Colonic mucosa (tissue), 4 donors: Measurements from ENCODE around the gene ITGA11. TPM values are rescaled to one million over a fixed set of nuclear protein-coding genes. Genes with fewer than 3 reads are reported as not detected.

Source experiments
- DNase-seq: peaks from one replicate; pipeline ENCODE4 v3.0.0-alpha.2; 2020
- H3K27ac ChIP-seq: fragments of 200-600 bp; one replicate; pipeline ENCODE4 v1.8.0; 2021
- H3K27me3 ChIP-seq: fragments of 200-600 bp; one replicate; pipeline ENCODE4 v1.8.0; 2021
- H3K36me3 ChIP-seq: fragments of 200-600 bp; one replicate; pipeline ENCODE4 v1.8.0; 2021
- H3K4me1 ChIP-seq: fragments of 200-600 bp; one replicate; pipeline ENCODE4 v1.8.0; 2021; ENCODE audit warnings: mild to moderate bottlenecking
- H3K4me3 ChIP-seq: fragments of 200-600 bp; one replicate; pipeline ENCODE4 v1.8.0; 2021
- H3K9ac ChIP-seq, 2 donors: one replicate each; pipeline ENCODE4 v1.7.0; 2013; ENCODE audit warnings: control low read depth in 2 of 2, low read depth in 2 of 2, low read length in 2 of 2
- H3K9me3 ChIP-seq: fragments of 200-600 bp; one replicate; pipeline ENCODE4 v1.8.0; 2021
- intact Hi-C: fragments of 100-400 bp; cut with DNase I; formaldehyde crosslinking; loops from one replicate; pipeline ENCODE4 v1.14.1; 2022
- total RNA-seq, 2 donors: library from RNA; stranded (reverse); fragmentation: NEBNext Ultra II Directional in 1 of 2; extraction: Animal tissue kit (Norgen Biotek cat#: 25700) in 1 of 2; gene quantifications; one replicate each; pipeline ENCODE4 v1.2.1, GENCODE V29; 2021
- TF ChIP-seq, protein P1 (sequence below): fragments of 200-600 bp; IDR thresholded peaks from one replicate; pipeline ENCODE4 v1.8.0; 2022; ENCODE audit warnings: antibody characterized with exemption, mild to moderate bottlenecking
- donor health status: healthy.
- donor health status: DM: no; HTN: no; CAD: no.
- donor health status: DM: no; HTN: no; CAD: no.

Gene ITGA11
- total RNA-seq, 2 donors from 2014 or later = 2.4 to 4.1 TPM

DNA sequence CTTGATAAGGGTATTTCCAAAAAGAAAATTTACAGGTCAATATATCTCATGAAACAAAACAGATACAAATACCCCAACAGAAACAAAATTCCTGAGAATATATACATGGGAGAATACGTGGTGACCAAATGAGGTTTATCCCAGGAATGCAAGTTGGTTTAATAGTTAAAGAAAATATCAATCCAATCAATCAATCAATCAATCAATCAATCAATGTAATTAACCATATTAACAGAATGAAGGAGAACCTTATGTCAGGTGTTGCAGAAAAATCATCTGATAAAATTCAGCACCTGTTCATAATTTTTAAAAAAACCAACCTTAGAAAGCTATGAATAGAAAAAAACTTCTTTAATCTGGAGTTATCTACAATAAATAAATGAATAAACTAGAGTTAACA is 35.9 kb downstream of the ITGA11 start:
- TF ChIP-seq, protein P1, sequence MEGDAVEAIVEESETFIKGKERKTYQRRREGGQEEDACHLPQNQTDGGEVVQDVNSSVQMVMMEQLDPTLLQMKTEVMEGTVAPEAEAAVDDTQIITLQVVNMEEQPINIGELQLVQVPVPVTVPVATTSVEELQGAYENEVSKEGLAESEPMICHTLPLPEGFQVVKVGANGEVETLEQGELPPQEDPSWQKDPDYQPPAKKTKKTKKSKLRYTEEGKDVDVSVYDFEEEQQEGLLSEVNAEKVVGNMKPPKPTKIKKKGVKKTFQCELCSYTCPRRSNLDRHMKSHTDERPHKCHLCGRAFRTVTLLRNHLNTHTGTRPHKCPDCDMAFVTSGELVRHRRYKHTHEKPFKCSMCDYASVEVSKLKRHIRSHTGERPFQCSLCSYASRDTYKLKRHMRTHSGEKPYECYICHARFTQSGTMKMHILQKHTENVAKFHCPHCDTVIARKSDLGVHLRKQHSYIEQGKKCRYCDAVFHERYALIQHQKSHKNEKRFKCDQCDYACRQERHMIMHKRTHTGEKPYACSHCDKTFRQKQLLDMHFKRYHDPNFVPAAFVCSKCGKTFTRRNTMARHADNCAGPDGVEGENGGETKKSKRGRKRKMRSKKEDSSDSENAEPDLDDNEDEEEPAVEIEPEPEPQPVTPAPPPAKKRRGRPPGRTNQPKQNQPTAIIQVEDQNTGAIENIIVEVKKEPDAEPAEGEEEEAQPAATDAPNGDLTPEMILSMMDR = no peak
- Histone ChIP-seq H3K9ac (no peak overlapping the region), H3K27me3 (no peaks in the 10 kb centered on the region), H3K36me3 (no peaks in the 10 kb centered on the region), H3K27ac (no peak overlapping the region), H3K4me3 (no peak overlapping the region), H3K4me1 (no peaks in the 10 kb centered on the region), H3K9me3 (no peaks in the 10 kb centered on the region)
- intact Hi-C loops = no loop called here
- DNase-seq = no peak

DNA sequence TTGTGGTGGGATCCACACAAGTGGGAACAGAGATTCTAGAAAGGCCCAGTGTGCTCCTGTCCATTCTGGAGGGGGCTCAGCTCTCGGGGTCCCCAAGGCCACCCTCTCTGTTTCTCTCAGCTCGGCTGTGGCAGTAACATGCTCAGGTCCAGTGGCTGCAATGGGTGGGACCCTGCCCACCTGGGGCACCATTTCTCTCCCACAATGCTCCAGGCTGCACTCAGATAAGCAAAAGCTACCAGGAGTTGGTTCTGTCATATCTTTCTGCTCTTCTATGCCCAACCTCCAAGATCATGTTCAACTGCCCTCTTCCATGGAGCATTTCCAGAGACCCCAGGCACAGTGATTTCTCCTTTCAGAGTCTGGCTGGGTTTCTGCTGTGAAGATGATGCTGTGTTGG is 40.8 kb downstream of the ITGA11 start:
- no peak overlapping the region for H3K4me3 ChIP-seq
- intact Hi-C loops = no loop called here
- no peak overlapping the region for H3K9ac ChIP-seq
- no peaks in the 10 kb centered on the region for H3K36me3 ChIP-seq
- H3K9me3 ChIP-seq = no peaks in the 10 kb centered on the region
- no peak for DNase-seq
- no peaks in the 10 kb centered on the region for H3K27me3 ChIP-seq
- no peak overlapping the region for H3K27ac ChIP-seq
- TF ChIP-seq, protein P1 = no peak
- H3K4me1 ChIP-seq = no peaks in the 10 kb centered on the region

DNA sequence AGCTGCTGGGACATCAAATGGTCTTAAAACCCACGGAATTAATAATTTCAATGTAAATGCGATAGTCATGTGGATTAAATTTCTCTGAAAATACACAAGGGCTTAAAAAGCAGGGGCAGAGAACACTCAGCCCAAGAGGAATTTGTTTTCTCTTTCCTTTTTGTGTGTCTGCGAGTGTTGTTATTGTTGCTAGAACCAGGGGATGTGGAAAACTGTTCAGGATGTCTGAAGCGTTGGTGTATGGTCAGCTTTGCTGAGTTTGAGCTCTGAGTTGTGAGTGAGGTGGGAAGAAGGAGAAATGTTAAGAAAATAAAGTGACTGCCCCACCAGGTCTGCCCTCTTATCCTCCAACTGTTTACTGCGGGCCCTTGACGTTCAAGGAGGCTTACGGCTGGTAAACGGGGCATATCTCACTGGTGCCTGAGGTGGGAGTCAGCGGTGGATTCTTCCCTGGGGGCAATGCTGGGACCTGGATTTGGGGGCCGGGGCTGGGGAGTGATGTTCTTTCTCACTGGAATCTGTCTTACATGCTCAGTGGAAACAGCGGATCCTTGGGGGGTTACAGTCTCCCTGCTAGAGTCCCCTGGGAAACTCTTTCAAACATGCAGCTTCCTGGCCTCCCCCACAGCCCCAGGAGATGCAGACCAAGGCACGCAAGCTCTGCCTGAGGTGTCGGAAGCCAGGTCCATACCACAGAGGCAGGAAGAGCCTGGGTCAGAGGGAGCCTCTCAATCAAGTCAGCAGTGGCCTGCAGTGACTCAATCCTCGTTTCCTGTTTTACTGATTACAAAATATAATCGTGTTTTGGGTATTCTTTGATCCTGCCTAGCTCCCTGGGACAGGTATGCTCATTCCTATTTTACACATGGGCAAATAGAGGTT is 41.8 kb downstream of the ITGA11 start:
- DNase-seq = no peak
- TF ChIP-seq, protein P1 = no peak
- H3K27ac ChIP-seq = no peak overlapping the region

DNA sequence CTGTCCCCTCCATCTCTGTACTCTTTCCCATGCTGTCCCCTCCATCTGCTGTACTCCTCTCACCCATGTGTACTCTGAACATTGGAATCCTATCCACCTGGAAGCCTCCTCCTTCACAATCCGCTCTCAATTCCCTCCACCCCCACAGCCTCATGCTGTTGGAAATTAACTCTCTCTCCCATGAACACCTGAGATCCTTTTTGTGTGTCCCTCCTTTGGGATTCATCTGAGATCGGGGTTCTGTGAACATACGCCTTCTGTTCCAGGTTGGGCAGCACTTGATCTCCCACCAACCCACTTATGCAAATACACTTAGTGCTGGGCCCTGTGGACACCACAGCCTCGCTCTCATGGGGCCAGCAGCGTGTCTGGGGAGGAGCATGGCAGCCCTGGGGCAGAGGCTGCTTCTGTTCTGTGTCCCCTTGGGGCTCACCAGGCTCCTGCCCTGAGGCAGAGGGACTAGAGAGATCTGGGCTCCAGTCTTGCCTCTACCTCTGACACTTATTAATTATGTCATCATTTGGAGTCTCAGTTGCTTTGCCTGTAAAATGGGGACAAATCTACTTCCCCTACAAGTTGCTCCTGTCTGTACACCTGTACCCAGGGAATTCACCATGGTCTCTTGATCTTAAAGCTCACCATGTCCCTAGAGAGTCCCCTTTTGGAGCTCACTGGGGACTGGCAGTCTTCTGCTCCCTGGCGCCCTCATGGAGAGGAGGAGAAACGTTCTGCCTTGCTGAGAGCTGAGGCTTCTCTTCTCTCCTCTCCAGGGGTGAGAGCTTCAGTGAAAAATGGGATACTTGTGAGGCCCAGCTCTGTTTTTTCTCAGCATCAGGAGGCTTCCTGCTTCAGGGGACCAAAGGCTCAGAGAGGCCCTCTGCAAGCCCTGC is 42.7 kb downstream of the ITGA11 start:
- intact Hi-C loops = no loop called here
- no peak overlapping the region for H3K9ac ChIP-seq
- H3K27me3 ChIP-seq = no peaks in the 10 kb centered on the region
- no peaks in the 10 kb centered on the region for H3K4me1 ChIP-seq
- TF ChIP-seq, protein P1 = no peak
- H3K9me3 ChIP-seq = no peaks in the 10 kb centered on the region
- H3K4me3 ChIP-seq = no peak overlapping the region
- H3K27ac ChIP-seq = no peak overlapping the region
- no peaks in the 10 kb centered on the region for H3K36me3 ChIP-seq
- no peak for DNase-seq

More for the DNA sequence above, 41.8 kb downstream of the ITGA11 start:
- H3K27me3 ChIP-seq = no peaks in the 10 kb centered on the region
- H3K36me3 ChIP-seq = no peaks in the 10 kb centered on the region
- H3K9me3 ChIP-seq = no peaks in the 10 kb centered on the region
- intact Hi-C loops = no loop called here
- no peak overlapping the region for H3K4me3 ChIP-seq
- no peak overlapping the region for H3K9ac ChIP-seq
- H3K4me1 ChIP-seq = no peaks in the 10 kb centered on the region

DNA sequence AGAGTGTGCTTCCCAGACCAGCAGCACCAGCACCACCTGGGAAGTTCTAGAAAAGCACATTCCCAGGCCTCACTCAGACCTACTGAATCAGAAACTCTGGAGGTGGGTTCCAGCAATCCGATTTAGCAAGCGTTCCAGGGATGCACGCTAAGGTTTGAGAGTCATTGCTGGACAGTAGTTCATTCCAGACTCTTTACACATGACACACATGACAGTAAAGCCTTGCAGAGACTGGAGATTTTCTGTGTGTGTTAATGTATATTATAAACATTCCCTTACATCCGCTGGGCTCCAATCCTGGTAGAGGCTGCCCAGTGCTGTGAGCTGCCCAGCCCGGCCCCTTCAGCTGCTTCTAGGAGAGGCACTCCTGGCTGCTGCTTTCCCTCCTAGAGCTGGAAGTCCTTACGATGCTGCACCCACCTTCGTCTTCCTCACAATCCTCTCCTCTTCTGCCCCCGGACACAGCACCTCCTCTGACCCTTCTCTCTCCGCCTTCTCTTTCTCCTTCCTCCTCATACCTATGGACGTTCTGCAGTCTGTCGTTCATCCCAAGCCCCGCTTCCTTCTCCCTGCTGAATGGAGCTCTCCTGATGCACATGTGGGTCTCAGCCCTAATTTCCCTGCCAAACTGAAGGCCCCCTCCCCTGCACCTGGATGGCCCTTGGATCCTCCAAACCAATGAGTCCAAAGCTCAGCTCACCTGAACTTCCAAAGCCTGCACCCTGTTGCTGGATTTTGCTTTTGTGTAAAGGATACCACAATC is 44.4 kb downstream of the ITGA11 start:
- intact Hi-C loops = no loop called here
- H3K36me3 ChIP-seq = no peaks in the 10 kb centered on the region
- H3K9ac ChIP-seq = no peak overlapping the region
- no peaks in the 10 kb centered on the region for H3K9me3 ChIP-seq
- H3K4me1 ChIP-seq = no peaks in the 10 kb centered on the region
- peak; percentile 2 for DNase-seq
- H3K27ac ChIP-seq = no peak overlapping the region
- no peak overlapping the region for H3K4me3 ChIP-seq
- TF ChIP-seq, protein P1 = no peak
- H3K27me3 ChIP-seq = no peaks in the 10 kb centered on the region
